Tongue (tissue), 2 donors: Measurements from ENCODE around the gene STAT2. TPM values are rescaled to one million over a fixed set of nuclear protein-coding genes. Genes with fewer than 3 reads are reported as not detected.
"Not testable (repeated sequence)": the region's sequence is repeated elsewhere in the genome, so short reads cannot be mapped to it uniquely, and the experiment has no call there.

ENCODE experiments used
- DNase-seq: peaks from one replicate; pipeline ENCODE4 v3.0.0-alpha.2; 2015
- total RNA-seq: library from RNA; depleted of rRNA; stranded (reverse); fragments of >200 nt; gene quantifications from one replicate; pipeline ENCODE4 v1.2.3, GENCODE V29; 2014

STAT2 gene
- total RNA-seq = 74.5 TPM

DNA sequence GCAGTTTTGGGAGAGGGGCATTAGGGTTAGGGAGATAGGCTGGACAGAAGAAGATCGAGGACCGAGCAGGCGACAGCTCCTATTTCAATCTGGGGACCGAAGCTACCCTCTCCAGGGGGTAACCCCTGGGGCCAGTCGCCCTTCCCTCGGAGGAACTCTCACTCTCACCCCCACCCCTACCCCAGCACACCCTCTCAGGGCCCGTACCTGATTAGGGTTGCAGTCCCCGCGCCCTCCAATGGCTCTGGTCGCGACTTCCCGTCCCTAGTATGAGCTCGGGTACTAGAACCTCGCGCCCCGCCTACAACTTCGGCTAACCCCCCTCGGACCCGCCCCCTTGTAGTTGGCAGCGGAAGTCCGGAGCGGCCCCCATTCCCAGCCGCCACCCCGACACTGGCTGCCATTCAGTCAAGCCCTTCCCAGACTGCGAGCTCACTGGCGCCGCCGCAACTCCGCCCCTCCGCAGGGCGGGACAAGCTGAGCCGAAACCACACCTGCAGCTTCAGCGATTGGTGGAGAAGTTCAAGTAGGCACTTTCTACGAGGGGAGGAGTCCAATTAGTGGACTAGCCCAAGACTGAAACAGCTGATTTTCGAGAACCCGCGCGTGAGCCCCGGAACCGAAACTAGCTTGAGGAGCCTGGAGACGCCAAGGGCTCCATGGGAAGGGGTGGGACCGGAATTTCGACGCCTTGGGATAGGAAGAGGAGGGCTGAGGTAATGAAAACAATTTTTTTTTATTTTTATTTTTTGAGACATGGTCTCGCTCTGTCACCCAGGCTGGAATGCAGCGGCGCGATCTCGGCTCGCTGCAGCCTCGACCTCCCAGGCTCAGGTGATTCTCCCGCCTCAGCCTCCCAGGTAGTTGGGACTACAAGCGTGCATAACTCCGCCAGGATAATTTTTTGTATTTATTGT is at the start of gene STAT2:
Gene STAT2, minus strand, starts transcription at position 257 of the 917 bp plus-strand sequence. CDS start 3,536 bp downstream, outside the sequence.
- peak; percentile 100 for DNase-seq

DNA sequence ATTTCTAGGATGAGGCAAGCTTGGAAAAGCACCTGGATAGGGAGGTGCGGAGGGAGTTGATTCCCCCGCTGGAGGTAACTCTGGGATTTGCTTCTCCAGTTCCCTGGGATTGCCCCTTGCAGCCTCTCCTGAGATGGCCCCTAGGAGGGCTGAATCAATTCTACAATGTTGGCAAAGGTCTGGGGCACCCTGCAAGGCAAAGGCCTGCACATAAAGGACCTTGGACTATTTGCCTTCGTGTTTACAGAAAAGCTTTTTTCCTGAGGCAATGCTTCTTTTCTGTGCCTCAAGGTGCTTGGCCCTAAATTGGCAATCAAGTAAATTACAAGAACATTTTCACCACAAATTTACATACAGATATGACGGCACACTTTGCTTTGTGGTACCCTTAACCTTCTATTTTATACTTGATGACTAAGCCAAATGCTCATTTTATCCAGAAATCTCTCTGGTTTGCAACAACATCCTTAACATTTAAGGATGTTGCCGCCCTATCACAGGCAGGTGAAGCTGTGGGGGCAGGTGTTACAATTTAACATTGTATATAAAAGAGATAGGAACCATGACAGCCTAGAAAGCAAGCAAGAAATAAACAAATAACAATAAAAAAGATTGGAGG is 49.0 kb upstream of the STAT2 start:
- no peak for DNase-seq

DNA sequence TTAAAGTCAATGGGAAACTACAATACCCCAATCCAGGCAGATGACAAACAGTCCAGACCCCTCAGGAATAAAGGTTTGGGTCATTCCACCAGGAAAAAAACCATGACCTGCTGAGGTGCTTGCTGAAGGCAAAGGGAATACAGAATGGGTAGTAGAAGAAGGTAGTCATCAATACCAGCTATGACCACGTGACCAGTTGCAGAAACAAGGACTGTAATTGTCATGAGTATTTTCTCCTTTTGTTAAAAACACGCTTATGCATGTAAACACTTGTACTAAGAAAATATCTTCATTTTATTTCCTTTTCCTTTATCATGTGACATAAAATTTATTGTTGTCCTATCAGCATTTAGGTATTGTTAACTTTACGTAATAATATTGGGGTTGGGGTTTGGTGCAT is 44.3 kb upstream of the STAT2 start:
- DNase-seq = not testable (repeated sequence)

GRCh38 chr12:56401612-56402011 is 41.7 kb upstream of the STAT2 start:
- DNase-seq = not testable (repeated sequence)

DNA sequence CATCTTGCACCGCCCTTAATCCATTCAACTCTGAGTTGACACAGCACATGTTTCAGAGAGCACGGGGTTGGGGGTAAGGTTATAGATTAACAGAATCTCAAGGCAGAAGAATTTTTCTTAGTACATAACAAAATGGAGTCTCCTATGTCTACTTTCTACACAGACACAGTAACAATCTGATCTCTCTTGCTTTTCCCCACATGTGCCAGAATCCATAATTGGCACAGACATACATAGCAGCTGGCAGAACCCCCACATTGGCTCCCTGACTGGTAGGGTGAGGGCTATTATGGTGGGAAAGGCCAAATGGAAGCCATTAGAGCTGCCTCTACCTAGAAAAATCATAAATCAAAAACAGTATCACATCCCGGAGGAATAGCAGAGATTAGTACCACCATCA is 41.2 kb upstream of the STAT2 start:
- not testable (repeated sequence) for DNase-seq

- not testable (repeated sequence) for DNase-seq
Measured at GRCh38 chr12:56399466-56399865, 39.6 kb upstream of the STAT2 start.

- DNase-seq = no peak
Measured at GRCh38 chr12:56398324-56398723, 38.4 kb upstream of the STAT2 start.

DNA sequence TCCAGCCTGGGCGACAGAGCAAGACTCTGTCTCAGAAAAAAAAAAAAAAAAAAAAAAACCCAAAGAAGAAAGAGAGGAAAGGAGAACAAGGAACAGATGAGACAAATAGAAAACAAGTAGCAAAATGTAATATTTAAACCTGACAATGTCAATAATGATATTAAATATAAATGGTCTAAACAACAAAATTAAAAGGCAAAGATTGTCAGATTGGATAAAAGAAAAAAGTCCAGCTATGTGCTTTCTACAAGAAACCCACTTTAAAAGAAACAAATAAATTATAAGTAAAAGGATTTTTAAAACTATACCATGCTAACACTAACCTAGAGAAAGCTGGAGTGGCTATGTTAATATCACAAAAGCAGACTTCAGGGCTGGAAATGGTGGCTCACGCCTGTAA is 32.4 kb upstream of the STAT2 start:
- DNase-seq = no peak

GRCh38 chr12:56391721-56392120 is 31.8 kb upstream of the STAT2 start:
- no peak for DNase-seq

DNA sequence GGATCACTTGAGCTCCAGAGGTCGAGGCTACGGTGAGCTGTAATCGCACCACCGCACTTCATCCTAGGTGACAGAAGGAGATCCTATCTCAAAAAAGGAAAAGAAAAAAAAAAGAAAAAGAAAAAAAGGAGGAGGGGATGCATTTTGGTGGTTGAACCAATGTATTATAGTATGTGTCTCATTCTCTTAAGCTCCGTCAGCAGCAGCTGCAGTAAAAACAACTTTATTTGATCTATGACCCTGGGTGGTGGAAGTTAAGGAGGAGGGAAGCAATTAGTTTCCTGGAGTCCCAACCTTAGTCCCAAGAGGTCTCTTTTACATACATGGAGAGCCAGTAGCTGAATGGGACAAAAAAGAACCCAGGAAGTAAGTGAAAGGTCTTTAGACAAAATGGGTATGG is 29.5 kb upstream of the STAT2 start:
- no peak for DNase-seq

DNA sequence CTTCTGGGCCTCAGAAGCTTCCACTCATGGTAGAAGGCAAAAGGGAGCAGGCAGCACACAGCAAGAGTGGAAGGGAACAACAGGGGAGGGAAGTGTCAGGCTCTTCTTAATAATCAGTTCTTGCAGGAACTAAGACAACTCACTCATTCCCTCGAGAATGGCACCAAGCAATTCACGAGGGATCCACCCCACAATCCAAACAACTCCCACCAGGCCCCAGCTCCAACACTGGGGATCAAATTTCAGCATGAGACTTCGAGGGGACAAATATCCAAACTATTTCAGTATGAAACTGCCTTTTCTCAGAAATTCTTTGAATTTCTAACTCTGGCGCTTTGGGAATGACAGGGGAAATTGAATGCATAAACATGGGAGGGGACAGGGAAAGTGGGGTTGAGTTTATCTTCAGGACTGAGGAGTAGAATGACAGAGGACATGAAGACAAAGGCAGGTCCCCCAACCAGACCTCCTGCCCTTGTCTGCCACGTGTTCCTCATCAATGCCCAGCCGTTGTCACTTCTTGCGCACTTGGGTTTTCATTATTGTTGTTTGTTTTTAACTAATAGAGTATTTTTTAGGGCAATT is 27.3 kb upstream of the STAT2 start:
- no peak for DNase-seq

DNA sequence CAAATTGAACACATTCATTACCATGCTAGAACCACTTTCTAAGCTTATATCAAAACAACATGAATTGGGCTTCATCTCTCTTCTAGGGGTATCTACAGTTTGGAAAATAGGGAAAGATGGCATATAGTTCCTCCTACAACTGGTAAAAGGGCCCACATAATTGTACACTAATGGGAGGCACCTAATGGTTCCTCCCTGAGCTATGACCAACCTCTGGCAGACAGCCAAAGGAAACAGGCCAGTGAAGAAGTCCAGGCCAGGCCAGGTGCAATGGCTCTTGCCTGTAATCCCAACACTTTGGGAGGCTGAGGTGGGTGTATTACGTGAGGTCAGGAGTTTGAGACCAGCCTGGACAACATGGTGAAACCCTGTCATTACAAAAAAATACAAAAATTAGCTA is 26.0 kb upstream of the STAT2 start:
- no peak for DNase-seq

DNA sequence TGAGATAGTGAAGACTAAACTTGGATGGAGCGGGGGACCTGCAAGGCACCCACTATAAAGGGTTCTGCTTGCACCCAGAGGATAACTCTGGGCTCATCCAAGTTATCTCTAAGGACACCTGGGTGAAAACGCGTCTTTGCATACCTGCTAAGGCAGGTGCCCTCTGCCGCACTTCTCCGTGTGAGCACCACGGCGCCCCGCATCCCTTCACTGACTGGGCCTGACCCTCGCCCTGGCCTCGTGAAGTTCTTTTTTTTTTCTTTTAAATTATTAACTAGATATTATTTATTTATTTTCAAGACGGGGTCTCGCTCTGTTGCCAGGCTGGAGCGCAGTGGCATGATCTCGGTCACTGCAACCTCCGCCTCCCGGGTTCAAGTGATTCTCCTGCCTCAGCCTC is 22.7 kb upstream of the STAT2 start:
- no peak for DNase-seq

DNA sequence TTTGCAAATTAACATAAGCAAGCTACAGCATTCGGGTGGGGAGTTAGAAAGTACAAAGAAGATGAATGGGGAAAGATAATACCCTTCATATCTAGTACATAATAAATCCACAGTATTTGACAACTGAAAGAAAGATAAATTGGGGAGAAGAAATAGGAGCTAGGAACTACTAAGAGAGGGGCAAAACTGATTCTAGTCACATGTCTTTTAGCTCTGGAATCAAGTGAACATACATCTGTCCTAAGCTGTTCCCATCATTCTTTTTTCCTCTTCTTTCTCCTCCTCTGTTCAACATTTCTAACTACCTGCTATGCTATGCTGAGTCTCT is 18.0 kb upstream of the STAT2 start:
- no peak for DNase-seq

DNA sequence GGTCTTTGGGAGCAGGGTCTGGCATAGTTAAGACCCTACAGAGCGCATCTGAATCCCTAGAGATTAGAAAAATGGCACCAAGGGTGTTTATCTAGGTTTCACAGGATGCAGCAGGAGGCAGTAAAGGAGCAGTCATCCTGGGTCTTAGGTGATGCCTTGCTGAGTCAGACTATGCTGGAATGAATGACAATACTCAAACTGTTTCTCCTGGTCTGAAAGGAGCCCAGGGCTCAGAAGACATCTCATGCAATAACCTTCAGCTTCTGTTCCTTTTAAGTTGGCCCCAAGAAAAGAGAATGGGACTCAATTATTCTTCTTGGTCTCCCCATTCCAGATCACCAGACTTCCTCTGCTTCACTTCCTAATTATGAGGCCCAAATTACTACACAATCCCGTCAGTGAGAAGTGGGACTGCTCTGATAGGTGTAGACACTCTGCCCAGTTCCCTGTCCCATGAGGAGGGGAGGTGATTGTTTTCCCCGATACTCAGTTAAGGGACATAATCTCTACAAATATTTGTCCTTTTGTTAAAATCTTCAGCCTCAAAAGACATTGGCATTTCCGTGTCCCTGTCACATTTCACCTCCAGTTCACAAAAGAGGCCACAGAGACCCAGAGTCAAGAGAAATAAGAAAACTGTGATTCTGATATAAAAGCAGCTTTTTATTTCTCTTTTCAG is 17.5 kb upstream of the STAT2 start:
- no peak for DNase-seq

GRCh38 chr12:56375598-56376434 is 15.9 kb upstream of the STAT2 start:
- DNase-seq = no peak

DNA sequence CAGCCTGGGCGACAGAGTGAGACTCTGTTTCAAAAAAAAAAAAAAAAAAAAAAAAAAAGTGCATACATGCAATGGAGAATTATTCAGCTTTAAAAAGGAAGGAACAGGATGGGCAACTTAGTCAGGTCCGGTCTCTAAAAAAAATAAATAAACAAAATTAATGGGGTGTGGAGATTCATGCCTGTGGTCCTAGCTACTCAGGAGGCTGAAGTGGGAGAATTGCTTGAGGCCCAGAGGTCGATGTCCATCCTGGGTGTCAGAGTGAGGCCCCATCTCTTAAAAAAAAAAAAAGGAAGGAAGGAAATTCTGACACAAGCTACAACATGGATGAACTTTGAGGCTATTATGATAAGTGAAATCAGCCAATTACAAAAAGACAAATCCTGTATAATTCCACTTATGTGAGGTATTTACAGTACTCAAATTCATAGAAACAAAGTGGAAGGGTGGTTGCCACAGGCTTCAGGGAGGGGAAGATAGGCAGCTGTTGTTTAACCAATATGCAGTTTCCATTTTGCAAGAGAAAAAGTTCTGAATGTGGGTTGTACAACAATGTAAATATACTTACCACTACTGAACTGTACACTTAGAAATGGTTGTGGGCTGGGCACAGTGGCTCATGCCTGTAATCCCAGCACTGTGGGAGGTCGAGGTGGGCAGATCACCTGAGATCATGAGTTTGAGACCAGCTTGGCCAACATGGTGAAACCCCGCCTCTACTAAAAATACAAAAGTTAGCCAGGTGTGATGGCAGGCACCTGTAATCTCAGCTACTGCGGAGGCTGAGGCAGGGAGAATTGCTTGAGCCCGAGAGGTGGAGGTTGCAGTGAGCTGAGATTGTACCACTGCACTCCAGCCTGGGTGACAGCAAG is 15.1 kb upstream of the STAT2 start:
- DNase-seq = no peak

- no peak for DNase-seq
Measured at GRCh38 chr12:56373515-56373914, 13.6 kb upstream of the STAT2 start.

DNA sequence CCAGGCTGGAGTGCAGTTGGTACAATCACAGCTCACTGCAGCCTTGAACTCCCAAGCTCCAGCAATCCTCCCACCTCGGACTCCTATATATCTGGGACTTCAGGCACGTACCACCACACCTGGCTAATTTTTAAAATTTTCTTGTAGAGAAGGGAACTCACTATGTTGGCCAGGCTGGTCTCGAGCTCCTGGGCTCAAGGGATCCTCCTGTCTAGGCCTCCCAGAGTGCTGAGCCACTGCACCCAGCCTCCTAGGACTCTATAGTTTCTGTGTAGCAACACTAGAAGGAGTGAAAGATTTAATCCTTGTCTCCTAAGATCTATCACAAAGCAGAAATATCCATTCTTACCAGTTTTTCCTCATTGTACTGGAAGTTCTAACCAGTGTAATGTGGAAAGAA is 7.0 kb upstream of the STAT2 start:
- no peak for DNase-seq

GRCh38 chr12:56362130-56363059 is 2.5 kb upstream of the STAT2 start, which contains the start of gene APOF:
APOF (minus strand) TSS chr12:56362857; CDS start chr12:56362745, 112 bp downstream.
- DNase-seq = no peak
